ENCODE data around the gene ZNF445. TPM values are rescaled to one million over a fixed set of nuclear protein-coding genes. Genes with fewer than 3 reads are reported as not detected.

Gene ZNF445
- total and polyA plus RNA-seq, 8 donors = 1.6 to 17.1 (median 4.8) TPM

DNA sequence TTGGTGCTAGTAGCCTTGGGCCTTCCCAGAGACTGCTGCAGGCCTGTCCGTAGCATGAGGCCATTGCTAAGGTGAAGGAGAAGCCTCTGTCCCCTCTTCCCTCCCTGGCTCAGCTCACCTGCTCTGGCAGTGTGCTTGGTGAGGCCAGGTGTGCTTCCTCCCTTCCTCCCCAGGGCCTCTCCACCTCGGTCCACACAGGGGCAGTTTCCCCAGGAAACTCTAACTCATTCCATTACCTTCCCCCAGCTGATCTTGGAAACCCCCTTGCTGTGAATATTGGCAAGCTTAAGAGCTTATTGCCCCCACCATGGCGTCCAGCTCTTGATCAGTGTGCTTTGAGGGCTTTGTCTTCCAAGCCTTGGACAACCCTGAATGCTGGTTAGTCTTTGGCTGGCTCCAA, 52.7 kb downstream of the ZNF445 start:
- Histone ChIP-seq H3K27ac (no peak overlapping the region), H3K9me3 (no peaks in the 10 kb centered on the region), H3K27me3 (no peaks in the 10 kb centered on the region), H3K36me3 (no peaks in the 10 kb centered on the region), H3K4me1 (no peaks in the 10 kb centered on the region), H3K4me3 (no peak overlapping the region)
- TF ChIP-seq POLR2A (IDR thresholded peaks at IDR 0.05) = no peak
- TF ChIP-seq, protein P1, sequence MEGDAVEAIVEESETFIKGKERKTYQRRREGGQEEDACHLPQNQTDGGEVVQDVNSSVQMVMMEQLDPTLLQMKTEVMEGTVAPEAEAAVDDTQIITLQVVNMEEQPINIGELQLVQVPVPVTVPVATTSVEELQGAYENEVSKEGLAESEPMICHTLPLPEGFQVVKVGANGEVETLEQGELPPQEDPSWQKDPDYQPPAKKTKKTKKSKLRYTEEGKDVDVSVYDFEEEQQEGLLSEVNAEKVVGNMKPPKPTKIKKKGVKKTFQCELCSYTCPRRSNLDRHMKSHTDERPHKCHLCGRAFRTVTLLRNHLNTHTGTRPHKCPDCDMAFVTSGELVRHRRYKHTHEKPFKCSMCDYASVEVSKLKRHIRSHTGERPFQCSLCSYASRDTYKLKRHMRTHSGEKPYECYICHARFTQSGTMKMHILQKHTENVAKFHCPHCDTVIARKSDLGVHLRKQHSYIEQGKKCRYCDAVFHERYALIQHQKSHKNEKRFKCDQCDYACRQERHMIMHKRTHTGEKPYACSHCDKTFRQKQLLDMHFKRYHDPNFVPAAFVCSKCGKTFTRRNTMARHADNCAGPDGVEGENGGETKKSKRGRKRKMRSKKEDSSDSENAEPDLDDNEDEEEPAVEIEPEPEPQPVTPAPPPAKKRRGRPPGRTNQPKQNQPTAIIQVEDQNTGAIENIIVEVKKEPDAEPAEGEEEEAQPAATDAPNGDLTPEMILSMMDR (IDR thresholded peaks at IDR 0.05) = no peak
- no peak for TF ChIP-seq EP300 (IDR thresholded peaks at IDR 0.05)
- no peak for TF ChIP-seq POLR2AphosphoS5 (IDR thresholded peaks at IDR 0.05)
- WGBS, 5 donors = 59 to 77% (median 74%) methylated on average over 3 of the region's 3 CpGs
- DNase-seq = no peak
- intact Hi-C loops (cut with DNase I; ENCODE audit: low total_unique reads) = no loop called here

DNA sequence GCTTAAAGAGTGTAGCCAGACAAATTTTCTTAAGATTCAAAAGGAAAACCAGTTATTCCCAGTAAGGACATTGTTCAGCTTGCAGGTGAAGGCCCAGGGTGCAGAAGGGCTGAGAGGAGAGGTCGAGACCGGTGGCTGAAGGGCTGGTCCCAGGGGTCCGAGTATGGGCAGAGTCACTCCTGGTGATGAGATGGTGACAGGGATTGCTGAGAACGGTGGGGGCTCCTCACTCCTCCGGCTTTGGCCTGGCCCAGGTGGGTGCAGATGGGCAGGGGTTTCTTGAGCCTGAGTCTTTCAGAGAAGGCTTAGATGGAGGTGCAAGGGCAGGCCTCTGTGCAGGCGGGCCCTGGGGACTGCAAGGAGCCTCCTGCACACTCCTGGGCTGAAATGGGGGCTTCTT, 56.2 kb downstream of the ZNF445 start:
- Histone ChIP-seq H3K4me3 (no peak overlapping the region), H3K9me3 (no peaks in the 10 kb centered on the region), H3K27me3 (no peaks in the 10 kb centered on the region), H3K27ac (no peak overlapping the region), H3K36me3 (no peaks in the 10 kb centered on the region), H3K4me1 (no peaks in the 10 kb centered on the region)
- no peak for DNase-seq
- TF ChIP-seq EP300 (IDR thresholded peaks at IDR 0.05) (no peak), POLR2A (IDR thresholded peaks at IDR 0.05) (no peak), POLR2AphosphoS5 (IDR thresholded peaks at IDR 0.05) (no peak)
- TF ChIP-seq, protein P1 (IDR thresholded peaks at IDR 0.05) = no peak
- intact Hi-C loops (cut with DNase I; ENCODE audit: low total_unique reads) = no loop called here
- 87 to 92% (median 88%) methylated on average over 6 of the region's 6 CpGs for WGBS, 5 donors

DNA sequence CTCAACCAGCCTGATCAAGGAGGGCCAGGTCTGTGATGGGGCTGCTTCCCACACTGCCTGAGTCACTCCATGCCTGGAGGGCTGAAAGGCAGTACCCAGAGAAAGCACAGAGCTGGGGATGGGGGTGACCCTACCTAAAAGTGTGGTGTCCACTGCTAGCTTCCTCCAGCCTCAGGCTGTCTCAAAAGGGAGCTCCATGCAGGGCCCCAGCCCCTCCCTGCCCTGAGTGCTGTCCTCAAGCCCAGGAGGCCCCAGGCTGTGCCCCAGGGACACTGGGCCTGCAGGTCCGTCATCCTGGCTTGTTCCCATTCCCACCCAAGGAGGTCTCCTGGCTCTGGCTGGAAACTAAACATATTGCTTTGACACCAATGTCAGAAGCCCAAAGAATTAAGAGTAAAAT, 56.8 kb downstream of the ZNF445 start:
- TF ChIP-seq EP300 (IDR thresholded peaks at IDR 0.05) = no peak
- TF ChIP-seq POLR2A (IDR thresholded peaks at IDR 0.05) = no peak
- TF ChIP-seq, protein P1 (IDR thresholded peaks at IDR 0.05) = no peak
- TF ChIP-seq POLR2AphosphoS5 (IDR thresholded peaks at IDR 0.05) = no peak
- WGBS, 5 donors = 71 to 97% (median 88%) methylated on average over 1 of the region's 1 CpG
- H3K27me3 ChIP-seq = no peaks in the 10 kb centered on the region

DNA sequence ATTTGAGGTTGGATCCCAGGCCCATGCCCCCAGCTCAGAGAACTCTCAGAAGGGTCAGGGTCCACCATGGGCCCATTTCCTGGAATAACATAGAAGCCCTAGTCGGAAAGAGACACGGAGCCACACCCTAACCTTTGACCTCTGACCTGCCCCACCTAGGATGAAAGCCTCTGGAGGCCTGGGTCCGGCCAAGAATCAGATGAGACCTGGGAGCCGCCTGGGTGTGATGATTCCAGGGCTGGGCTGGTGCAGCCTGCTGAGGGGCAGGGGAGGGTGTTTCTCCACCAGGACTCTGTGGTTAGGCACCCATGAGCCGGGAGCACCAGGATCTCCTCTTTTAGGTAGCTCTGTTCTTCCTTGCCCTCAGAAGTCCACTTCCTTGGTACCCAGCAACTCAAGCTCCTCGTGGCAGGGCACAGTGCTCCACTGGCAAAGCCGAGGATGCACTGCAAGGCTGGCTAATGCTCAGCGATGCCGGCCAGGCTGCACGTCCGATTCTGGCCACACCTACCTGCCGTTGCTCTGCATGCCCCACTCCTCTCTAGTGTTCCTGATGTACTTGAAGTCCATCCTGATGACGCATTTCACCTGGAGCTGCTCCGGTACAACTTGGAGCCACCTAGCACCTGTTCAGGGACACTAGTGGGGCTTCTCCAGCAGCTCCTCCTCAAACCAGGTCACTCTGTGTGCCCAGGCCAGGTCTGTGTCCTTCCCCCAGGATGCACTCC, 57.4 kb downstream of the ZNF445 start:
- H3K9me3 ChIP-seq = no peaks in the 10 kb centered on the region
- no peaks in the 10 kb centered on the region for H3K4me1 ChIP-seq
- no peak for DNase-seq
- H3K4me3 ChIP-seq = no peak overlapping the region
- no peaks in the 10 kb centered on the region for H3K36me3 ChIP-seq
- intact Hi-C loops (cut with DNase I; ENCODE audit: low total_unique reads) = no loop called here
- TF ChIP-seq, protein P1 (IDR thresholded peaks at IDR 0.05) = no peak
- TF ChIP-seq EP300 (IDR thresholded peaks at IDR 0.05) (no peak), POLR2AphosphoS5 (IDR thresholded peaks at IDR 0.05) (no peak), POLR2A (IDR thresholded peaks at IDR 0.05) (no peak)
- no peaks in the 10 kb centered on the region for H3K27me3 ChIP-seq
- WGBS, 5 donors = 79 to 90% (median 81%) methylated on average over 11 to 14 of the region's 14 CpGs
- H3K27ac ChIP-seq = no peak overlapping the region

More for the DNA sequence above, 56.8 kb downstream of the ZNF445 start:
- intact Hi-C loops (cut with DNase I; ENCODE audit: low total_unique reads) = no loop called here
- Histone ChIP-seq H3K36me3 (no peaks in the 10 kb centered on the region), H3K27ac (no peak overlapping the region), H3K4me1 (no peaks in the 10 kb centered on the region), H3K9me3 (no peaks in the 10 kb centered on the region), H3K4me3 (no peak overlapping the region)
- no peak for DNase-seq
